HPDE6-E6E7 (cell line): ENCODE data around the gene CTLA4.

Experiments
- DNase-seq: peaks from one replicate; pipeline ENCODE4 v3.0.0; 2011; ENCODE audit warnings: missing footprints; ENCODE audit errors: extremely low spot score

CTLA4 gene

GRCh38 chr2:203891474-203891873 lies 23.9 kb downstream of the CTLA4 start:
- DNase-seq, result peak; percentile 27

- no peak for DNase-seq
These were observed 24.6 kb downstream of the CTLA4 start for GRCh38 chr2:203892207-203892606.

GRCh38 chr2:203893401-203893800 lies 25.8 kb downstream of the CTLA4 start:
- no peak for DNase-seq

GRCh38 chr2:203893840-203894239 lies 26.3 kb downstream of the CTLA4 start:
- DNase-seq, result no peak

DNA sequence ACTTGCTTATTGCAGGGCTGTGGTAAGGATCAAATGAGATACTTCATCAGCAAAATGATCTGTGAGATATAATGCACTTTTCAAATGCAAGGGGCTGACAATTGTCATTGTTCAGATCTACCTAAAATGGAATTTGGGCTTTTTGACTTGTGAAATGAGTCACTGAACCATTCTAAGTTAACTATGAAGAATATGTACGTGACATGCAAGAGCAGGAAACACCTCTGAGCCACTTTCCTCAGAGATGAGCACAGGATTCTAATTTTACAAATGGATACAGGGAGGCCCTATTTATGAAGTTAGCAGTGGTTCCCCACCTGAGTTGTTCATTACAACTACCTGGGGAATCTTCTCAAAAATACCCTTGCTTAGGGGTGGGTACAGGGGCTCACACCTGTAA lies 26.7 kb downstream of the CTLA4 start:
- no peak for DNase-seq

- DNase-seq, result no peak
These were observed 30.0 kb downstream of the CTLA4 start for GRCh38 chr2:203897544-203897943.

GRCh38 chr2:203898657-203899056 lies 31.1 kb downstream of the CTLA4 start:
- DNase-seq, result no peak

- DNase-seq, result no peak
These were observed 32.7 kb downstream of the CTLA4 start for GRCh38 chr2:203900253-203900652.

- no peak for DNase-seq
These were observed 36.5 kb downstream of the CTLA4 start for GRCh38 chr2:203904022-203904421.

- no peak for DNase-seq
These were observed 38.1 kb downstream of the CTLA4 start for GRCh38 chr2:203905656-203906055.

DNA sequence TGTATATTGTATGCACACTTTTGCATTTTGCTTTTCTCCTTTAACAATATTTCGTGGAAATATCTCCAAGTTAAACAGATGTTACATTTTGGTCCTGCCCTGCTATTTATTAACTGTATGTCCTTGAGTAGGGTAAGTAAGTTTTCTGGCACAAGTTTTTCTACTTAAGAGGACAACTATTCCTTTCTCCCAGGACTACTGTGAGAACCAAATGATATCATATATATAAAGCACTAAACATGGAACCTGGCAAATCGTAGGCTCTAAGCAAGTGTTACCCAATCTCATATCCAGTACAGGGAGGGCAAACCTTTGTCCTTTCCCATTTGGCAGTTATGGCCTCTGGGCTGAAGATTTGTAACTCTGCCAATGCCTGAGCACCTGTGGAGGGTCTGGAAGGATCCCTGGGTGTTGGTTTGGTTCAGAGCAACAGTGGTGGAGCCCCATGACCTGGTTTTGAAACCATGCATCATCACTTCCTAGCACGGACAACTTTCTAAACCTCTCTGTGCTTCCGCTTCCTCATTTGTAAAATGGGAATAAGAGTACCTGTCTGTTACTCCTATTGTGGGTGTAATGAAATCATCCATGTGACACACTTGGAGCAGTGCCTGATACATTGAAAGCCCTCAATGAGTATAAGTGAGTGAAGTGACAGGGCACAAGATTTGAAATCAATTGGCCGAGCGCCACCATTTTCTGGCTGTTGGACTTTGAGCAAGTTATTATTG lies 40.7 kb downstream of the CTLA4 start:
- no peak for DNase-seq

DNA sequence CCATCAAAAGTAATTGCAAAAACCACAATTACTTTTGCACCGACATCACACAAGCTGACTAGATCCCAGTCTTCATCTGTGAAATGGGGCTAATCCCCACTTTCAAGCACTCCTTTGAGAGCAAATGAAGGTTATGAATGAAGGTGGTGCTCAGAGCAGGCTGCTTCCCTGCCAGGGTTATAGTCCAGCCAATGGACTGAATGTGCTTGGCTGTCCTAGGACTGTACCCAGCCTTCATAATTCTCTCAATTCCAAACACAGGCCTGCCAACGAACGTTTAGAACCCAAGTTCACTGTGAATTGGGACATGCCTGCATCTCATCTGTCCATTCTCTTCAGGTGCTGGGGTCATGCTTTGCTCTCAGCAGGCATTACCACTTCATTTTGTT lies 41.2 kb downstream of the CTLA4 start:
- DNase-seq, result no peak

DNA sequence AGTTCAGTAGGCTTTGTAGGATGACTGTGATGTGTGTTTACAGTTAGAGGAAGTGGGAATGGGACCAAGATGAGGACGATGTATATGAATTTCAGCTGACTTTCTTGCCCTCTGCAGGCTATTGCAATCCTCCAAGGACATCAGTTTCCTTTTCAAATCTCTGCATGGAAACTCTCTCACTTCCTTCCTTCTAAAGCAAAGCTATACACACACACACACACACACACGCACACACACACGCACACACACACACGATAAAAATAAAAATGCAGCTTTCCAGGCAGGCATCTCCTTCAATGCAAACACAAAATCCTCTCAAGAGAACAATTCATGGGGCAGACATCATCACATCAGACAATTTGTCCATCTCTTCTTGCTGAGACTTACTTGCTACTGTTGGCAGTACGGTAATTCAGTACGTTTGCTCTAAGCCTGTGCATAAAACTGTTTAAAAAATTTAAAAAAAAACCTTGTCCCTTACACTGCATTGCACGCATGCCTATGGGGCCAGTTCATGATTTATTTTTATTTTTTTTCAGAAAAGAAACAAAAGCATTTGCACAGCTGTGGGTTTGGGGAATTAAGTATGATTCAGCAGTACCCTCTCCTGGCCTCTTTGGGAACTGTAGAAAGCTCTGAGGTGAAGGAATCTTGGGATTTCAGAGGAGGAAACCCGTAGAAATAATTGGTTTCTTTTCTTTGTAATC lies 41.8 kb downstream of the CTLA4 start:
- peak; percentile 28 for DNase-seq

DNA sequence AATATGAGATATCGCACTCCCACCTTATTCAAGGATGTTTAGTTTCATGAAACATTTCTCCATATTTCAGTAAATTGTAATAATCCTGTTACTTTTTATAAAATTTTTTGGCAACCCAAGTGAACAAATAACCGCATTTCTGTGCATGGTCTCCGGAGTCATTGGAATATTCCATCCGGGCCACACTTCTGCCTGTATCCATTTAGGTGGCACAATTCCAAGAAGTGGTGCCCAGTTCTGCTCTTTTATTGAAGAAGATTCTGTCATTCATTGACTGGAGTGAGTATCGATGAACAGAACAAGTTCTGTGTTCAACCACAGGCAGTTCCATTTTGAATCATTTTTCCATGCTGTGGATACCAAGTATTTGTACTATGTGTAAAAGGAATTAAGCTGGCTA lies 42.4 kb downstream of the CTLA4 start:
- DNase-seq, result no peak

DNA sequence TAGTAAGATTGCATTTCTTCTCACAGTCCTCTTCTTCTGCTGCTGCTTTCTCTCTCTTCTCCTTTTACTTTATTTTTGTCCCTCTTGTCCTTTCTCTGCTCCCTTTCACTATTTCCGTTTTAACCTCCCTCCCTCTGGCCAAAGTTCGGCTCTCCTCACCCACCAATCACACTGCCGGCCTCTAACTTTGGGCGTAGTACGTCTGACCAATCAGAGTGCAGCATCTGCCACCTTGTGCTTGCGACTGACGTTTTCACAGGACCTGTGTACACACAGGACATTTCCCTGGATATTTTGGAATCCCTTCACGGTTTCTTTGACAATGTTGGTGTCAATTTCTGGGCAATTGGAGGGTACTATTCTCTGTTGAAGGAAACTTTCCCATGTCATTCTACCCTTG lies 46.4 kb downstream of the CTLA4 start:
- no peak for DNase-seq

DNA sequence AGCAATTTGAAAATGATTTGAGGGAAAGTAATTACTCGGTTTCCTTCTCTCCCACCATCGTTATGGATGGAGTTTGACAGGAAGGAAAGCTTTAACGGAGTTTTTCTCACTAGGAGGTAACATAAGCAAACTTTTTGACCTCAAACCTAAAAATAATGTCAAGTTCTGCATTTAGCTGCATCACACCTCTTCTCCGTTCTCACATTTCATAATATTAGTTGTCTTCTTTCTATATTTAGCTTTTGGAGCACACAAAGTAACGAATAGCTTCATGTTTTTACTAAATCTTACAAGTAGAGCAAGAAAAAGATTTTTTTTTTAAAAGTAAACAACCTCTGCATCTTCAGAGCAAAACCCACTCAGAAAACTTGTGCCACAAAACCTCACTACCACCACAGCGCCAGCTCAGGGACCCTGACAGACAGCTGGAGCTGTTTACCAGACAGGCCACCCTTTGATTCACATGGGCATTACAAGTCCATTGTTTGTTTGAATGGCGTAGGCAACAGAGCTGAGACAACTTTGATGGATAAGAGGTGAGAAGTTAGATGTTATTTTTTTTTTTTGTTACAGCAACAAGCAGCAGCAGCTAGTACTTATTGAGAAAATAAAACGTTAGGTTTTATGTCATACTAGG lies 47.1 kb downstream of the CTLA4 start:
- DNase-seq, result no peak

- no peak for DNase-seq
These were observed 47.7 kb downstream of the CTLA4 start for GRCh38 chr2:203915256-203915655.

- no peak for DNase-seq
These were observed 49.2 kb downstream of the CTLA4 start for GRCh38 chr2:203916756-203917155.

GRCh38 chr2:203918264-203918663 lies 50.7 kb downstream of the CTLA4 start:
- DNase-seq, result no peak

DNA sequence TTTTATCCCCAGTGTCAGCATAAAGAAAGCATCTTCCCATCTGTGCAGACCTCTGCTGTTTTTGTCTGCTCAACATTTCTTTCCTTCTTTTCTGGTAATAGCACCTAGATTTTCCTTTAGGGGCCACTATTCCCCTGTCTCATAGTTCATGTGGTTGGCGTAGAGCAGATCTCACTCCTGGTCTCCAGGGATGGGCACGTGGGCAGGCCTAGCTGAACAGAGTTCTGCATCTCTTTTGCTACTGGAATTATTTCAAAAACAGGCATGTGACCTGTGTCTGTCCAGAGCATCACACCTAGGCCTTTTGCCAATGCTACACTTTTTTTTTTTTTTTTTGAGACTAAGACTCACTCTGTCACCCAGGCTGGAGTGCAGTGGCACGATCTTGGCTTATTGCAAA lies 51.3 kb downstream of the CTLA4 start:
- DNase-seq, result no peak
